ENCODE data around the gene NUDT13.

NUDT13 gene

GRCh38 chr10:73110345-73110849, at the start of gene NUDT13:
NUDT13 (plus strand) TSS chr10:73110455; CDS start chr10:73114366, 3,911 bp downstream.
- DNase-seq (peak; percentile 15 to 19), ATAC-seq (peak; percentile 72)
- Mint-ChIP-seq H3K4me3 (peak within 1 kb of the TSS; percentile 83 to 84), H3K27me3 (no peaks in the 10 kb centered on the region), H3K4me1 (peaks cover 16% of the 10 kb centered on the region), H3K9me3 (peaks cover 0 to 9% of the 10 kb centered on the region in 2 donors), H3K27ac (peak within 1 kb of the TSS; percentile 89 to 93)

GRCh38 chr10:73060738-73061635, 49.3 kb upstream of the NUDT13 start:
- Mint-ChIP-seq H3K9me3 (no peaks in the 10 kb centered on the region), H3K4me1 (peaks cover 14% of the 10 kb centered on the region), H3K27ac (peak overlapping the region in 1 of 2 donors; percentile 66), H3K27me3 (no peaks in the 10 kb centered on the region), H3K4me3 (no peak overlapping the region)
- peak; percentile 83 for ATAC-seq
- no peak for DNase-seq

GRCh38 chr10:73061743-73062142, 48.5 kb upstream of the NUDT13 start:
- no peak for DNase-seq
- no peak for ATAC-seq
- no peaks in the 10 kb centered on the region for H3K9me3 Mint-ChIP-seq
- peak overlapping the region in 1 of 2 donors; percentile 19 for H3K27ac Mint-ChIP-seq
- no peaks in the 10 kb centered on the region for H3K27me3 Mint-ChIP-seq
- H3K4me1 Mint-ChIP-seq: peaks cover 14% of the 10 kb centered on the region
- H3K4me3 Mint-ChIP-seq: no peak overlapping the region

GRCh38 chr10:73065441-73065840, 44.8 kb upstream of the NUDT13 start:
- ATAC-seq (no peak), DNase-seq (no peak)
- H3K9me3 Mint-ChIP-seq: no peaks in the 10 kb centered on the region
- no peaks in the 10 kb centered on the region for H3K27me3 Mint-ChIP-seq
- H3K27ac Mint-ChIP-seq: no peak overlapping the region
- peaks cover 9% of the 10 kb centered on the region for H3K4me1 Mint-ChIP-seq
- H3K4me3 Mint-ChIP-seq: no peak overlapping the region

- Mint-ChIP-seq H3K4me3 (no peak overlapping the region), H3K27me3 (no peaks in the 10 kb centered on the region), H3K27ac (peak overlapping the region in 1 of 2 donors; percentile 6), H3K4me1 (peaks cover 11% of the 10 kb centered on the region), H3K9me3 (no peaks in the 10 kb centered on the region)
- ATAC-seq: no peak
- DNase-seq: no peak
Observed at GRCh38 chr10:73073627-73074026, 36.6 kb upstream of the NUDT13 start.

GRCh38 chr10:73075829-73076228, 34.4 kb upstream of the NUDT13 start:
- no peak overlapping the region for H3K27ac Mint-ChIP-seq
- no peak for ATAC-seq

GRCh38 chr10:73076360-73077183, 33.7 kb upstream of the NUDT13 start:
- ATAC-seq (no peak), DNase-seq (no peak)
- Mint-ChIP-seq H3K9me3 (no peaks in the 10 kb centered on the region), H3K27me3 (no peaks in the 10 kb centered on the region), H3K4me1 (peaks cover 17% of the 10 kb centered on the region), H3K4me3 (peak overlapping the region; percentile 6 to 45), H3K27ac (peak overlapping the region; percentile 79 to 90)

More at GRCh38 chr10:73075829-73076228, 34.4 kb upstream of the NUDT13 start:
- Mint-ChIP-seq H3K4me3 (no peak overlapping the region), H3K27me3 (no peaks in the 10 kb centered on the region), H3K9me3 (no peaks in the 10 kb centered on the region), H3K4me1 (peaks cover 17% of the 10 kb centered on the region)
- DNase-seq: no peak

GRCh38 chr10:73079779-73080541, 30.3 kb upstream of the NUDT13 start:
- no peaks in the 10 kb centered on the region for H3K27me3 Mint-ChIP-seq
- ATAC-seq (peak; percentile 48), DNase-seq (no peak)
- peaks cover 17% of the 10 kb centered on the region for H3K4me1 Mint-ChIP-seq
- no peak overlapping the region for H3K4me3 Mint-ChIP-seq
- no peaks in the 10 kb centered on the region for H3K9me3 Mint-ChIP-seq
- H3K27ac Mint-ChIP-seq: no peak overlapping the region

- Mint-ChIP-seq H3K27ac (no peak overlapping the region), H3K27me3 (no peaks in the 10 kb centered on the region), H3K9me3 (no peaks in the 10 kb centered on the region), H3K4me1 (peaks cover 10% of the 10 kb centered on the region), H3K4me3 (no peak overlapping the region)
- DNase-seq (no peak), ATAC-seq (no peak)
Observed at GRCh38 chr10:73083221-73083620, 27.0 kb upstream of the NUDT13 start.

GRCh38 chr10:73084209-73084608, 26.0 kb upstream of the NUDT13 start:
- ATAC-seq (no peak), DNase-seq (no peak)
- Mint-ChIP-seq H3K4me3 (no peak overlapping the region), H3K27me3 (no peaks in the 10 kb centered on the region), H3K9me3 (no peaks in the 10 kb centered on the region), H3K4me1 (peaks cover 20% of the 10 kb centered on the region), H3K27ac (no peak overlapping the region)

- Mint-ChIP-seq H3K4me3 (no peak overlapping the region), H3K27me3 (no peaks in the 10 kb centered on the region)
- ATAC-seq: no peak
Observed at GRCh38 chr10:73086816-73087215, 23.4 kb upstream of the NUDT13 start.

GRCh38 chr10:73088304-73088703, 22.0 kb upstream of the NUDT13 start:
- Mint-ChIP-seq H3K9me3 (no peaks in the 10 kb centered on the region), H3K27ac (peak overlapping the region in 1 of 2 donors; percentile 77), H3K4me1 (peaks cover 27% of the 10 kb centered on the region), H3K27me3 (no peaks in the 10 kb centered on the region), H3K4me3 (peak overlapping the region in 1 of 2 donors; percentile 9)
- no peak for DNase-seq
- peak; percentile 66 for ATAC-seq

More at GRCh38 chr10:73086816-73087215, 23.4 kb upstream of the NUDT13 start:
- no peak overlapping the region for H3K27ac Mint-ChIP-seq
- peaks cover 17% of the 10 kb centered on the region for H3K4me1 Mint-ChIP-seq
- DNase-seq: no peak
- no peaks in the 10 kb centered on the region for H3K9me3 Mint-ChIP-seq

- no peak for DNase-seq
- Mint-ChIP-seq H3K4me3 (no peak overlapping the region), H3K27ac (no peak overlapping the region), H3K27me3 (no peaks in the 10 kb centered on the region), H3K4me1 (peaks cover 55% of the 10 kb centered on the region), H3K9me3 (no peaks in the 10 kb centered on the region)
- ATAC-seq: no peak
Observed at GRCh38 chr10:73092830-73093229, 17.4 kb upstream of the NUDT13 start.

GRCh38 chr10:73093922-73094850, 16.1 kb upstream of the NUDT13 start:
- H3K27me3 Mint-ChIP-seq: no peaks in the 10 kb centered on the region
- ATAC-seq (no peak), DNase-seq (no peak)
- no peaks in the 10 kb centered on the region for H3K9me3 Mint-ChIP-seq
- peak overlapping the region; percentile 97 to 98 for H3K4me3 Mint-ChIP-seq
- H3K4me1 Mint-ChIP-seq: peaks cover 42% of the 10 kb centered on the region
- no peak overlapping the region for H3K27ac Mint-ChIP-seq

Data from stimulated activated naive CD8-positive, alpha-beta T cell treated with anti-CD3 and anti-CD28 coated beads, Interleukin-15, amount 100 ng/mL, for 72 hours (primary cell).